Mucosa of descending colon (tissue), 3 donors: ENCODE measurements around the gene OSBPL5. TPM values are rescaled to one million over a fixed set of nuclear protein-coding genes. Genes with fewer than 3 reads are reported as not detected.
A peak's percentile ranks its signal among the peaks of the same experiment; 100 is the strongest.

Source experiments
- ATAC-seq: fragments of 200-7000 bp; cut with Tn5 transposase; one replicate; pipeline ENCODE4 v1.9.1; 2020; ENCODE audit warnings: mild to moderate bottlenecking, moderate library complexity
- DNase-seq, 3 donors: peaks; one replicate each; pipeline ENCODE4 v3.0.0-alpha.2; 2020
- H3K36me3 ChIP-seq: fragments of 200-600 bp; one replicate; pipeline ENCODE4 v1.8.0; 2021; ENCODE audit warnings: low read depth, mild to moderate bottlenecking
- H3K4me1 ChIP-seq: fragments of 200-600 bp; one replicate; pipeline ENCODE4 v1.8.0; 2021; ENCODE audit warnings: low read depth, mild to moderate bottlenecking
- H3K4me3 ChIP-seq: fragments of 200-600 bp; one replicate; pipeline ENCODE4 v1.8.0; 2021; ENCODE audit warnings: mild to moderate bottlenecking
- H3K9me3 ChIP-seq: fragments of 200-600 bp; one replicate; pipeline ENCODE4 v1.8.0; 2021; ENCODE audit warnings: mild to moderate bottlenecking
- CTCF ChIP-seq: fragments of 200-600 bp; IDR thresholded peaks from one replicate; pipeline ENCODE4 v1.8.0; 2022; ENCODE audit warnings: antibody characterized with exemption, mild to moderate bottlenecking
- intact Hi-C, 2 donors: fragments of 100-400 bp; cut with DNase I in 1 of 2; cut with micrococcal nuclease in 1 of 2; formaldehyde crosslinking; loops; one replicate each; pipeline versions ENCODE4 v1.11.0 to v1.11.1; 2022; cut with DNase I, micrococcal nuclease
- total RNA-seq, 3 donors: library from RNA; stranded (reverse); fragmentation: NEBNext Ultra II Directional in 2 of 3; extraction: Animal tissue kit (Norgen Biotek cat#: 25700) in 2 of 3; gene quantifications; one replicate each; pipeline versions ENCODE4 v1.2.1 to v1.2.4, GENCODE V29; 2021 to 2023
- donor health status: DM: no; HTN: no; CAD: no; lungs with moderate emphysema.
- donor health status: DM: no; HTN: no; CAD: no.
- donor health status: DM: no; HTN: yes; CAD: no.

Gene OSBPL5
- total RNA-seq, 3 donors from 2014 or later, result 43.6 to 64.1 (median 52.4) TPM

DNA sequence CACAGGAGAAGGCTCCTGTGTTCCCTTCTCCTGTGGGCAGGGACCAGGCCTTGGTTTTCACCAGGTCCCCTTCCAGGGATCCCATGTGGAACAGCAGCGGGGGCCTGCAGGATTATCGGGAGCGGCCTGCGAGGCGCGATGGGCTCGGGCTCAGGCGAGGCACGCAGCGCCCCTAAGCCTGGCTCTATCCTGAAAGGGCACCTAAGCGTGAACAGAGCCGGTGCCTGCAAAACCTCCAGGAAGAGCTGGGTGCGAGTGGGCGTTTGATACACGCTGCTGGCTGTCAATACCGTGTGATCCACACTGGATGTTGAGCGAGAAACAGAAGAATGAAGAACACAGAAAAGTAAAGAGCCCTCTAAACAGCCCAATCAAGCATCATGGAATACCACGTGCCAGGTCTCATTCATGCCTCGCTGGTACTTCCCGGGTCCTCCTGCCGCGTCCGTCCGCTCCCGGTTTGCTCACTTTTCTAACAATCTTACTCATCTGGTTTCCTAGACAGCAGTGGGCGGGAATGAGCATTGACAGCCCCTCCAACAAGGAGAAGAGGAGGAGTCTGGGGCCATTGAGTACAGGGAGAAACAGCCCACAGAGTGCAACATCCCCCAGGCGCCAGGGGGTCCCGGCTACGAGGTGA is 12.5 kb downstream of the OSBPL5 start:
- DNase-seq, result peak in 2 of 3 donors; percentile 20 to 28
- Histone ChIP-seq H3K4me3 (no peak overlapping the region), H3K9me3 (no peaks in the 10 kb centered on the region), H3K4me1 (peaks cover 34% of the 10 kb centered on the region), H3K36me3 (no peaks in the 10 kb centered on the region)
- no peak for ATAC-seq
- TF ChIP-seq CTCF, result no peak
- intact Hi-C loops, result no loop called here

- no peak for ATAC-seq
- DNase-seq, result no peak
- intact Hi-C loops, result no loop called here
- no peaks in the 10 kb centered on the region for H3K9me3 ChIP-seq
- peaks cover 35% of the 10 kb centered on the region for H3K4me1 ChIP-seq
- no peak overlapping the region for H3K4me3 ChIP-seq
- no peaks in the 10 kb centered on the region for H3K36me3 ChIP-seq
- no peak for TF ChIP-seq CTCF
Measured at GRCh38 chr11:3150726-3151125, 14.4 kb downstream of the OSBPL5 start.

DNA sequence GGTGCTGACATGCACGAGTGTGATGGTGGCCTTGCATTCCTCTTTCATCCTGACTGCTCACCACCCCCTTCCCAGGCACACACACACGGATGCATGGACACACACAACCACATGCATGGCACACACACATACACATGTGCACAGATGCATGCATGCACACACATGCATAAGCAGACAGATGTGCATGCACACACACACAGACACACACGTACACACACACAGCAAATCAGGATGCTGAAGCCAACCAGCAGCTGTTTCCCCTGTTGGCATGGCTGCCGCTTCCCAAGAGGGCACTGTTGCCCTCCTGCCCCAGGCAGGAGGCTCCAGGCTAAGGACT is 15.3 kb downstream of the OSBPL5 start:
- H3K4me1 ChIP-seq, result peaks cover 35% of the 10 kb centered on the region
- intact Hi-C loops, result no loop called here
- no peak for ATAC-seq
- no peak overlapping the region for H3K4me3 ChIP-seq
- no peaks in the 10 kb centered on the region for H3K36me3 ChIP-seq
- no peaks in the 10 kb centered on the region for H3K9me3 ChIP-seq
- no peak for TF ChIP-seq CTCF
- DNase-seq, result no peak

DNA sequence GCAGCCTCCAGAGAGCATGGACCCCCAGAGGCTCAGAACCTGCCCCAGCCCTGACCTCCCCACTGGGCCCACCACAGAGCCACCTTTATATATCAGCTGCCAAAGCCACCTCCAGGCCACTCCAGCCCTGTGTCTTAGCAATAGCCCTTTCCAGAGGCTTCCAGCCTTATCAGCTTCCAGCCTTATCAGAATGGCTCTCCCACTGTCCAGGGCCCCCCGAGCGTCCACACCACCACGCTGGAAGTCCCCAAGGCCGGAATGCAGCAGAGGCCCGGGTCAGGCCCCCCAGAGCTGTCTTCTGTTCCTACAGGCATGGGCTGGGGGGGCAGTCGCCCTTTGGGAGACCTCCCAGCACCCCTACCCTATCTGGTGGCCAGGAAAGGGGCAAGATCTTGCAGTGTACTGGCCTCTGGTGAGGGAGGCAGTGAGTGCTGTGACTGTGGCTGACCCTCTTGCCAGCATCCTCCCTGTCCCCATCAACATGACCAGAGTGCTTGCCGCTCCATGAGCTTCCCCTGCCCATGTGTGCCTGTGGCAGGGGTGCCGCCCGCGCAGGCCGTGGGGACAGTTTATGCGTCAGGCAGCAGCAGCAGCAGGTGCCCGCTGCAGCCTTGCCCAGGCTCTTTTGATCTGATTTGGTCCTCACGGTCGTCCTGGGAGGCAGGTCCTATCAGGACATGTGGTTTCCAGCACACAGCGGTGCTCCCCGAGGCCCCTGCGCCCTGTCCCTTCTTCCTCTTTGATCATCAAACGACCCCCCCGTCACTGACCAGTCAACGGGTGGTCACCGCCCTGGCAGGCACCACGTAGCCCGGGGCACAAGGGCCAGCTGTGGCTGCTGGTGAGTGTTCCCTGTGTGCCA is 15.9 kb downstream of the OSBPL5 start:
- Histone ChIP-seq H3K4me1 (peaks cover 33% of the 10 kb centered on the region), H3K36me3 (no peaks in the 10 kb centered on the region), H3K4me3 (no peak overlapping the region), H3K9me3 (no peaks in the 10 kb centered on the region)
- ATAC-seq, result no peak
- intact Hi-C loops, result no loop called here
- DNase-seq, result no peak
- no peak for TF ChIP-seq CTCF

- peak in 2 of 3 donors; percentile 71 to 72 for DNase-seq
Measured at GRCh38 chr11:3148255-3148989, 16.7 kb downstream of the OSBPL5 start.

More at GRCh38 chr11:3148255-3148989, 16.7 kb downstream of the OSBPL5 start:
- no peak for TF ChIP-seq CTCF
- intact Hi-C loops, result no loop called here
- no peaks in the 10 kb centered on the region for H3K36me3 ChIP-seq
- ATAC-seq, result peak; percentile 89
- peaks cover 25% of the 10 kb centered on the region for H3K4me1 ChIP-seq
- no peaks in the 10 kb centered on the region for H3K9me3 ChIP-seq
- H3K4me3 ChIP-seq, result no peak overlapping the region
